HepG2 (cell line): ENCODE results near the gene DLX3. TPM values are rescaled to one million over a fixed set of nuclear protein-coding genes. Genes with fewer than 3 reads are reported as not detected.

ENCODE experiments used
- ATAC-seq: fragments of 200-7000 bp; cut with Tn5 transposase; 3 replicates; pipeline ENCODE4 v1.9.1; 2020; ENCODE audit warnings: mild to moderate bottlenecking, moderate library complexity
- BruUV-seq: library from RNA; stranded (reverse); fragments of 400-500 nt; replicated peaks from 2 replicates; lab custom pipeline; 2021; lab: Mats Ljungman, UMichigan
- CTCF ChIA-PET: fragments of 300-600 bp; formaldehyde crosslinking; extraction: SDS; loops from one replicate; lab custom pipeline; 2021; ENCODE audit warnings: low total read pairs, inconsistent platforms, low intra/inter-chr PET ratio; lab: Yijun Ruan, JAX
- POLR2A ChIA-PET: fragments of 350-600 bp; sonication (Branson Sonifier 250); formaldehyde crosslinking; loops from one replicate; lab custom pipeline; 2020; ENCODE audit warnings: antibody characterized with exemption, inconsistent platforms; lab: Yijun Ruan, JAX
- DNase-seq: peaks from one replicate; pipeline ENCODE4 v3.0.0-alpha.2; 2015; ENCODE audit warnings: low spot score
- FAIRE-seq: peaks from 3 replicates; lab custom pipeline; 2011; peaks lifted over from hg19 to GRCh38; lab: Jason Lieb, UNC
- H2AFZ ChIP-seq: one replicate; pipeline ENCODE4 v1.6.1; 2011; ENCODE audit warnings: low read length, inconsistent platforms
- H3K27ac ChIP-seq: fragments of 300-600 bp; 3 replicates; pipeline ENCODE4 v1.8.0; 2011; ENCODE audit warnings: mixed run types, mild to moderate bottlenecking, mixed read lengths, low read length, inconsistent platforms; ENCODE audit not compliant: insufficient read depth; ENCODE audit errors: extremely low read length
- H3K27me3 ChIP-seq, 2 experiments: fragments of 200-600 bp in 1 of 2; 2 replicates in 1 of 2; 3 replicates in 1 of 2; pipeline versions ENCODE4 v1.6.0 to v1.8.0; 2011; ENCODE audit warnings: low read length in 2 of 2, mild to moderate bottlenecking in 2 of 2, moderate library complexity in 2 of 2, inconsistent platforms in 1 of 2; ENCODE audit not compliant: insufficient read depth in 2 of 2, control insufficient read depth in 1 of 2
- H3K36me3 ChIP-seq, 2 experiments: fragments of 200-600 bp in 1 of 2; replicated peaks in 1 of 2; 2 replicates in 1 of 2; 3 replicates in 1 of 2; pipeline versions ENCODE4 v1.5.1 to v1.8.0; 2011; ENCODE audit warnings: low read length in 2 of 2, inconsistent platforms in 1 of 2; ENCODE audit not compliant: insufficient read depth in 2 of 2, control insufficient read depth in 1 of 2
- H3K4me1 ChIP-seq: 2 replicates; pipeline ENCODE4 v1.5.1; 2012; ENCODE audit warnings: low read length, inconsistent platforms; ENCODE audit not compliant: insufficient read depth
- H3K4me2 ChIP-seq: 2 replicates; pipeline ENCODE4 v1.6.0; 2011; ENCODE audit warnings: low read depth, low read length, inconsistent platforms
- H3K4me3 ChIP-seq, 3 experiments: fragments of 200-600 bp in 1 of 3; sonication (generic), shearing (Covaris generic) in 1 of 3; replicated peaks in 1 of 3; 2 replicates each; pipeline ENCODE4 v1.5.1; 2011 to 2016; ENCODE audit warnings: low read length in 3 of 3, inconsistent platforms in 2 of 3, low read depth in 2 of 3, mild to moderate bottlenecking in 2 of 3, control low read depth in 1 of 3, mixed read lengths in 1 of 3; ENCODE audit not compliant: insufficient read depth in 1 of 3
- H3K79me2 ChIP-seq: one replicate; pipeline ENCODE4 v1.6.1; 2011; ENCODE audit warnings: low read length, inconsistent platforms; ENCODE audit not compliant: insufficient read depth
- H3K9ac ChIP-seq: 2 replicates; pipeline ENCODE4 v1.6.0; 2011; ENCODE audit warnings: mild to moderate bottlenecking, low read depth, low read length, inconsistent platforms; ENCODE audit not compliant: insufficient read depth
- H3K9me3 ChIP-seq: 2 replicates; pipeline ENCODE4 v1.5.1; 2012; ENCODE audit warnings: mild to moderate bottlenecking, low read length
- H4K20me1 ChIP-seq: 2 replicates; pipeline ENCODE4 v1.6.0; 2011; ENCODE audit warnings: inconsistent platforms, mild to moderate bottlenecking, low read length, moderate library complexity; ENCODE audit not compliant: insufficient read depth
- GATA4 ChIP-seq: sonication (generic); IDR thresholded peaks from 2 replicates; pipeline ENCODE4 v1.6.1; 2016; ENCODE audit warnings: antibody characterized with exemption, low read depth, borderline replicate concordance
- IRX3 ChIP-seq: sonication (generic); formaldehyde crosslinking; IDR thresholded peaks from 2 replicates; pipeline ENCODE4 v1.8.1; 2023; ENCODE audit warnings: mild to moderate bottlenecking, low read depth, missing genetic modification reagents, borderline replicate concordance
- ZBTB7B ChIP-seq: sonication (generic); formaldehyde crosslinking; IDR thresholded peaks from 2 replicates; pipeline ENCODE4 v1.4.0; 2020; ENCODE audit warnings: missing genetic modification reagents
- ZSCAN21 ChIP-seq: sonication (generic); formaldehyde crosslinking; IDR thresholded peaks from 2 replicates; pipeline ENCODE4 v1.8.0; 2022; ENCODE audit warnings: mild to moderate bottlenecking, missing genetic modification reagents, moderate library complexity, borderline replicate concordance
- WGBS: methylation state at CpG from one replicate; pipeline ENCODE4 v1.1.6; 2017; ENCODE audit warnings: low lambda C conversion rate; 5-methylcytosine and 5-hydroxymethylcytosine counted together
- in situ Hi-C: cut with HindIII; loops from 2 replicates; pipeline ENCODE4 v1.10.0; 2017; ENCODE audit warnings: low pct_unique_long_range_greater_than_20kb; ENCODE audit not compliant: extremely low pct_ligation_motif_present
- intact Hi-C: fragments of 100-400 bp; cut with micrococcal nuclease; formaldehyde crosslinking; loops from one replicate; pipeline ENCODE4 v1.10.0; 2022; ENCODE audit not compliant: unreplicated experiment
- polyA plus RNA-seq, 8 experiments: library from polyadenylated mRNA; depleted of rRNA in 3 of 8; stranded (reverse) in 7 of 8; unstranded in 1 of 8; fragments of >200 nt; fragmentation: Illumina TruSeq in 4 of 8; extraction: Trizol in 4 of 8; gene quantifications; 2 replicates each; pipeline versions ENCODE4 v1.2.1 to v1.2.3, GENCODE V29; 2011 to 2016; ENCODE audit warnings: low read depth in 4 of 8, missing spikeins in 1 of 8, mixed read lengths in 1 of 8; ENCODE audit not compliant: insufficient read depth in 1 of 8
- total RNA-seq, 5 experiments: library from RNA; depleted of rRNA; stranded (reverse); fragments of >200 nt; fragmentation: Illumina TruSeq; extraction: Trizol; gene quantifications; 2 replicates each; pipeline ENCODE4 v1.2.3, GENCODE V29; 2016; ENCODE audit warnings: low read depth in 1 of 5
- TF ChIP-seq, protein P1 (sequence below): sonication (generic); formaldehyde crosslinking; IDR thresholded peaks from 2 replicates; pipeline ENCODE4 v1.5.1; 2020; ENCODE audit warnings: mild to moderate bottlenecking, moderate library complexity, missing genetic modification reagents
- TF ChIP-seq, protein P2 (sequence below): IDR thresholded peaks from 2 replicates; pipeline ENCODE4 v1.6.1; 2012; ENCODE audit warnings: low read length, improper control_type of control experiment
- TF ChIP-seq, protein P3 (sequence below): sonication (generic); formaldehyde crosslinking; IDR thresholded peaks from 2 replicates; pipeline ENCODE4 v1.4.0; 2020; ENCODE audit warnings: missing genetic modification reagents

The DLX3 gene
- total and polyA plus RNA-seq, 2 of the 13 experiments (the other 11 are each of a cell fraction or from before 2014, with no cell fraction given) = 0.03 TPM; not detected in 1

DNA sequence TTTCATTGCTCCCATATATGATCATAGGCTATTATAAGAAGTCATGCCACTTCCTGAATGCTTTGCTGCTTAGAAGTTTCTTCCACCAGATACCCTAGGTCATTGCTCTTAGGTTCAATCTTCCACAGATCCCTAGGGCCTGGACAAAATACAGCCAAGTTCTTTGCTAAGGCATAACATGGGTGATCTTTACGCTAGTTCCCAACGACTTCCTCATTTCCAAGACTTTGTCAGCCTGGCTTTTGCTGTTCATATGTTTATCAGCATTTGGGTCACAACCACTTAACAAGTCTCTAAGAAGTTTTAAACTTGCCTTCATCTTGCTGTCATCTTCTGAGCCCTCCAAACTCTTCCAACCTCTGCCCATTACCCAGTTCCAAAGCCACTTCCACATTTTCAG lies 20.1 kb upstream of the DLX3 start:
- H3K4me2 ChIP-seq = no peak overlapping the region
- BruUV-seq = no TSS peak
- H3K4me1 ChIP-seq = no peaks in the 10 kb centered on the region
- POLR2A ChIA-PET = no interaction called here
- no peak for DNase-seq
- H3K4me3 ChIP-seq = no peak overlapping the region
- H3K9me3 ChIP-seq = peaks cover 3% of the 10 kb centered on the region; the same call in 1 of the 2 replicates
- ATAC-seq = no peak
- no peaks in the 10 kb centered on the region for H3K36me3 ChIP-seq
- no peaks in the 10 kb centered on the region for H4K20me1 ChIP-seq
- H3K27me3 ChIP-seq = no peaks in the 10 kb centered on the region
- intact Hi-C loops = no loop called here
- in situ Hi-C loops = no loop called here
- no peak overlapping the region for H2AFZ ChIP-seq
- H3K27ac ChIP-seq = no peak overlapping the region
- FAIRE-seq = no peak
- no peak overlapping the region for H3K9ac ChIP-seq
- CTCF ChIA-PET = no interaction called here
- no peaks in the 10 kb centered on the region for H3K79me2 ChIP-seq
- TF ChIP-seq ZBTB7B (CRISPR knock-in tag) (no peak), ZSCAN21 (CRISPR knock-in tag) (no peak), IRX3 (CRISPR knock-in tag) (no peak), GATA4 (no peak)
- TF ChIP-seq, protein P1, sequence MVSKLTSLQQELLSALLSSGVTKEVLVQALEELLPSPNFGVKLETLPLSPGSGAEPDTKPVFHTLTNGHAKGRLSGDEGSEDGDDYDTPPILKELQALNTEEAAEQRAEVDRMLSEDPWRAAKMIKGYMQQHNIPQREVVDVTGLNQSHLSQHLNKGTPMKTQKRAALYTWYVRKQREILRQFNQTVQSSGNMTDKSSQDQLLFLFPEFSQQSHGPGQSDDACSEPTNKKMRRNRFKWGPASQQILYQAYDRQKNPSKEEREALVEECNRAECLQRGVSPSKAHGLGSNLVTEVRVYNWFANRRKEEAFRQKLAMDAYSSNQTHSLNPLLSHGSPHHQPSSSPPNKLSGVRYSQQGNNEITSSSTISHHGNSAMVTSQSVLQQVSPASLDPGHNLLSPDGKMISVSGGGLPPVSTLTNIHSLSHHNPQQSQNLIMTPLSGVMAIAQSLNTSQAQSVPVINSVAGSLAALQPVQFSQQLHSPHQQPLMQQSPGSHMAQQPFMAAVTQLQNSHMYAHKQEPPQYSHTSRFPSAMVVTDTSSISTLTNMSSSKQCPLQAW (CRISPR knock-in tag) = no peak
- TF ChIP-seq, protein P2, sequence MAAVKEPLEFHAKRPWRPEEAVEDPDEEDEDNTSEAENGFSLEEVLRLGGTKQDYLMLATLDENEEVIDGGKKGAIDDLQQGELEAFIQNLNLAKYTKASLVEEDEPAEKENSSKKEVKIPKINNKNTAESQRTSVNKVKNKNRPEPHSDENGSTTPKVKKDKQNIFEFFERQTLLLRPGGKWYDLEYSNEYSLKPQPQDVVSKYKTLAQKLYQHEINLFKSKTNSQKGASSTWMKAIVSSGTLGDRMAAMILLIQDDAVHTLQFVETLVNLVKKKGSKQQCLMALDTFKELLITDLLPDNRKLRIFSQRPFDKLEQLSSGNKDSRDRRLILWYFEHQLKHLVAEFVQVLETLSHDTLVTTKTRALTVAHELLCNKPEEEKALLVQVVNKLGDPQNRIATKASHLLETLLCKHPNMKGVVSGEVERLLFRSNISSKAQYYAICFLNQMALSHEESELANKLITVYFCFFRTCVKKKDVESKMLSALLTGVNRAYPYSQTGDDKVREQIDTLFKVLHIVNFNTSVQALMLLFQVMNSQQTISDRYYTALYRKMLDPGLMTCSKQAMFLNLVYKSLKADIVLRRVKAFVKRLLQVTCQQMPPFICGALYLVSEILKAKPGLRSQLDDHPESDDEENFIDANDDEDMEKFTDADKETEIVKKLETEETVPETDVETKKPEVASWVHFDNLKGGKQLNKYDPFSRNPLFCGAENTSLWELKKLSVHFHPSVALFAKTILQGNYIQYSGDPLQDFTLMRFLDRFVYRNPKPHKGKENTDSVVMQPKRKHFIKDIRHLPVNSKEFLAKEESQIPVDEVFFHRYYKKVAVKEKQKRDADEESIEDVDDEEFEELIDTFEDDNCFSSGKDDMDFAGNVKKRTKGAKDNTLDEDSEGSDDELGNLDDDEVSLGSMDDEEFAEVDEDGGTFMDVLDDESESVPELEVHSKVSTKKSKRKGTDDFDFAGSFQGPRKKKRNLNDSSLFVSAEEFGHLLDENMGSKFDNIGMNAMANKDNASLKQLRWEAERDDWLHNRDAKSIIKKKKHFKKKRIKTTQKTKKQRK = no peak
- TF ChIP-seq, protein P3, sequence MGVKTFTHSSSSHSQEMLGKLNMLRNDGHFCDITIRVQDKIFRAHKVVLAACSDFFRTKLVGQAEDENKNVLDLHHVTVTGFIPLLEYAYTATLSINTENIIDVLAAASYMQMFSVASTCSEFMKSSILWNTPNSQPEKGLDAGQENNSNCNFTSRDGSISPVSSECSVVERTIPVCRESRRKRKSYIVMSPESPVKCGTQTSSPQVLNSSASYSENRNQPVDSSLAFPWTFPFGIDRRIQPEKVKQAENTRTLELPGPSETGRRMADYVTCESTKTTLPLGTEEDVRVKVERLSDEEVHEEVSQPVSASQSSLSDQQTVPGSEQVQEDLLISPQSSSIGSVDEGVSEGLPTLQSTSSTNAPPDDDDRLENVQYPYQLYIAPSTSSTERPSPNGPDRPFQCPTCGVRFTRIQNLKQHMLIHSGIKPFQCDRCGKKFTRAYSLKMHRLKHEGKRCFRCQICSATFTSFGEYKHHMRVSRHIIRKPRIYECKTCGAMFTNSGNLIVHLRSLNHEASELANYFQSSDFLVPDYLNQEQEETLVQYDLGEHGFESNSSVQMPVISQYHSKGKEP (CRISPR knock-in tag) = no peak
- WGBS = 44% methylated on average over 2 of the region's 2 CpGs
